GM12878 (cell line): Measurements from ENCODE around the gene LPIN1. TPM values are rescaled to one million over a fixed set of nuclear protein-coding genes. Genes with fewer than 3 reads are reported as not detected.

Experiments
- ATAC-seq: fragments of 200-7000 bp; cut with Tn5 transposase; 3 replicates; pipeline ENCODE4 v1.9.1; 2020; ENCODE audit warnings: mild to moderate bottlenecking, moderate library complexity
- BruUV-seq: library from RNA; stranded (reverse); fragments of 400-500 nt; replicated peaks from 2 replicates; lab custom pipeline; 2021; lab: Mats Ljungman, UMichigan
- CTCF ChIA-PET: fragments of 300-600 bp; sonication (Branson Sonifier 250); formaldehyde crosslinking; extraction: SDS; loops from one replicate; lab custom pipeline; 2021; ENCODE audit warnings: inconsistent platforms; lab: Yijun Ruan, JAX
- POLR2A ChIA-PET: fragments of 350-600 bp; formaldehyde crosslinking; extraction: SDS; loops from one replicate; lab custom pipeline; 2021; ENCODE audit warnings: inconsistent platforms; lab: Charles Lee
- RAD21 ChIA-PET: fragments of 300-600 bp; sonication (Branson Sonifier 250); formaldehyde crosslinking; loops from one replicate; lab custom pipeline; 2023; ENCODE audit warnings: antibody characterized with exemption; ENCODE audit not compliant: unreplicated experiment; lab: Charles Lee
- SMC1A ChIA-PET: fragments of 300-600 bp; sonication (Branson Sonifier 250); formaldehyde crosslinking; loops from one replicate; lab custom pipeline; 2023; ENCODE audit not compliant: unreplicated experiment, uncharacterized antibody; lab: Charles Lee
- DNase-seq: peaks from one replicate; pipeline ENCODE4 v3.0.0-alpha.2; 2011; ENCODE audit warnings: low read depth, low spot score
- FAIRE-seq: peaks from 3 replicates; lab custom pipeline; 2011; peaks lifted over from hg19 to GRCh38; lab: Jason Lieb, UNC
- H2AFZ ChIP-seq: 2 replicates; pipeline ENCODE4 v1.6.0; 2011; ENCODE audit warnings: low read depth, low read length, control low read depth; ENCODE audit not compliant: control insufficient read depth
- H3K27ac ChIP-seq: 2 replicates; pipeline ENCODE4 v1.5.1; 2011; ENCODE audit warnings: control low read depth; ENCODE audit not compliant: control insufficient read depth, insufficient read depth
- H3K27me3 ChIP-seq, 2 experiments: replicated peaks in 1 of 2; 2 replicates each; pipeline versions ENCODE4 v1.6.0 to v1.6.1; 2011; ENCODE audit warnings: low read length in 1 of 2; ENCODE audit not compliant: control insufficient read depth in 2 of 2, insufficient read depth in 2 of 2
- H3K36me3 ChIP-seq, 2 experiments: 2 replicates each; pipeline ENCODE4 v1.5.1; 2011; ENCODE audit warnings: low read length in 1 of 2; ENCODE audit not compliant: control insufficient read depth in 2 of 2, insufficient read depth in 2 of 2
- H3K4me1 ChIP-seq: 2 replicates; pipeline ENCODE4 v1.6.1; 2011; ENCODE audit warnings: mild to moderate bottlenecking, low read length, moderate library complexity, mixed read lengths; ENCODE audit not compliant: control insufficient read depth, insufficient read depth
- H3K4me2 ChIP-seq: 2 replicates; pipeline ENCODE4 v1.6.0; 2011; ENCODE audit warnings: control low read depth; ENCODE audit not compliant: control insufficient read depth, insufficient read depth
- H3K4me3 ChIP-seq: fragments of 200-600 bp; sonication (generic); 2 replicates; pipeline ENCODE4 v1.5.1; 2016
- H3K79me2 ChIP-seq: 2 replicates; pipeline ENCODE4 v1.6.0; 2011; ENCODE audit warnings: low read length; ENCODE audit not compliant: control insufficient read depth, insufficient read depth
- H3K9ac ChIP-seq: 2 replicates; pipeline ENCODE4 v1.8.0; 2011; ENCODE audit warnings: low read length, control low read depth, mixed read lengths; ENCODE audit not compliant: control insufficient read depth, insufficient read depth
- H3K9me3 ChIP-seq: replicated peaks from 3 replicates; pipeline ENCODE4 v1.5.1; 2011; ENCODE audit warnings: mild to moderate bottlenecking, low read length; ENCODE audit not compliant: control insufficient read depth, insufficient read depth
- H4K20me1 ChIP-seq: 2 replicates; pipeline ENCODE4 v1.6.0; 2011; ENCODE audit not compliant: control insufficient read depth, insufficient read depth
- RCOR1 ChIP-seq: conservative IDR thresholded peaks from 2 replicates; pipeline ENCODE4 v1.6.1; 2012; ENCODE audit warnings: low read depth, low read length, improper control_type of control experiment
- ZNF24 ChIP-seq: fragments of 450-650 bp; IDR thresholded peaks from 2 replicates; pipeline ENCODE4 v1.6.1; 2017; ENCODE audit warnings: antibody characterized with exemption, mild to moderate bottlenecking
- WGBS: methylation state at CpG from one replicate; pipeline ENCODE4 v1.1.6; 2016; ENCODE audit warnings: low lambda C conversion rate; ENCODE audit not compliant: insufficient replicate concordance, insufficient coverage; ENCODE audit errors: missing lambda C conversion rate; 5-methylcytosine and 5-hydroxymethylcytosine counted together
- in situ Hi-C: fragments of 300-500 bp; cut with MboI; formaldehyde crosslinking; loops from 9 replicates; pipeline ENCODE4 v1.14.3; 2018; ENCODE audit warnings: mixed read lengths
- intact Hi-C: fragments of 100-400 bp; cut with micrococcal nuclease; formaldehyde crosslinking; loops from one replicate; pipeline ENCODE4 v1.14.2; 2022; ENCODE audit not compliant: unreplicated experiment
- polyA plus RNA-seq, 11 experiments: library from polyadenylated mRNA; depleted of rRNA in 4 of 11; unstranded in 6 of 11; stranded (reverse) in 5 of 11; fragments of >200 nt; fragmentation: Nextera tagmentation in 4 of 11; fragmentation: Illumina TruSeq in 1 of 11; extraction: Ambion mirVana in 4 of 11; extraction: Trizol in 1 of 11; gene quantifications; 1 replicate in 1 of 11; 2 replicates in 10 of 11; pipeline versions ENCODE4 v1.2.1 to v1.2.3, GENCODE V29; 2011 to 2016; ENCODE audit warnings: inconsistent platforms in 2 of 11, missing spikeins in 2 of 11, low read depth in 1 of 11
- total RNA-seq, 4 experiments: library from RNA; depleted of rRNA in 3 of 4; stranded (reverse); fragments of >200 nt in 3 of 4; fragmentation: Illumina TruSeq in 1 of 4; extraction: Trizol in 1 of 4; gene quantifications; 2 replicates each; pipeline versions ENCODE4 v1.2.1 to v1.2.3, GENCODE V29; 2013 to 2021
- TF ChIP-seq, protein P1 (sequence below): IDR thresholded peaks from 2 replicates; pipeline ENCODE4 v1.6.1; 2012; ENCODE audit warnings: mild to moderate bottlenecking, low read depth, low read length

Gene LPIN1
- total and polyA plus RNA-seq, 10 of the 15 experiments (the other 5 are each of a cell fraction or from before 2014, with no cell fraction given): 18.8 to 82.5 (median 50.3) TPM

DNA sequence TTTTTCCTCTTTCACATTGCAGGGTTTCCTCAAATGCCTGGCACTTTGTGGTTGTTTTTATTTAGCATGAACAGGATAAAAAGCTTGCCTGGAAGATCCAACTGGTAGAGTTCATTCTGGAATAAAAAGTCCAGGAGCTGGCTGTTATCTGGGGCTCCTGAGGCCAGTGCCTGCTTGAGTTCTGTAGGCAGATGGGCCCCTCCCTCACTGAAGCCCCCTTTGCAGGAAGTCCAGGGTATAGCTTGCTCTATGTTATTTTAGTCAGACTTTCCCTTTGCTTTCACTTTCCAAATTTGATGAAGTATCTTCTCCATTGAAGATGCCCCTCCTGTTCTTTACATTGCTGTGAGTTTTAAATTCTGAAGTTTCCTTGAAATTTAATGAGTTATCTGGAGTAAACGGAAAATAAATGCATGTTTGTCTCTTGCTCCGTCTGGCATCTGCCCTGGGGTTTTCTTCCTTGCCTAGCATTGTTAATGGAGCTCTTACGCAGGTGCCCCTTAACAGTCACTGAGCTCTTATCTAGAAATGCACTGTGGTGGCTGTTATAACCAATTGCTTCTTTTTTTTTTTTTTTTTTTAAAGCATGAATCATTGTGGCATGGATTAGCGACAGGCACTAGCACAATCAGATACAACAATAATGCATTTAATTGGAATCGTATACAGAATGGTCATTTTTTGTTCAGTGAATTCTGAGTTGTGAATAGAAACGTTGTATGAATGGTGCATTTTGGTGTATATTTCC, 27.0 kb upstream of the LPIN1 start:
- Histone ChIP-seq H3K9me3 (no peaks in the 10 kb centered on the region), H2AFZ (no peak overlapping the region), H3K79me2 (no peaks in the 10 kb centered on the region), H3K4me2 (no peak overlapping the region), H3K9ac (no peak overlapping the region), H3K36me3 (no peaks in the 10 kb centered on the region), H3K27me3 (peaks cover 2 to 8% of the 10 kb centered on the region in 2 experiments; a peak in 2 of 4 replicates), H3K27ac (no peak overlapping the region), H3K4me1 (no peaks in the 10 kb centered on the region), H4K20me1 (no peaks in the 10 kb centered on the region), H3K4me3 (no peak overlapping the region)
- in situ Hi-C loops (no loop called here), intact Hi-C loops (no loop called here)
- no TSS peak for BruUV-seq
- RAD21 ChIA-PET: interaction anchor here (0.7 to 1.3 kb wide), 2 partner anchors 9 to 81 kb away, joined by 3 read pairs; no protein-coding TSS in a partner anchor
- ATAC-seq: no peak
- POLR2A ChIA-PET: interaction anchor here (0.6 to 1.0 kb wide), 3 partner anchors 25 to 57 kb away, joined by 3 to 4 read pairs (median 4); no protein-coding TSS in a partner anchor
- SMC1A ChIA-PET: interaction anchor here (0.7 to 2.2 kb wide), 12 partner anchors 9 to 63 kb away, joined by 3 to 6 read pairs (median 4); no protein-coding TSS in a partner anchor
- 18% methylated on average over 6 of the region's 6 CpGs for WGBS
- no peak for TF ChIP-seq RCOR1
- no peak for FAIRE-seq
- DNase-seq: no peak
- CTCF ChIA-PET: interaction anchor here (0.9 to 2.2 kb wide), 5 partner anchors 19 to 60 kb away, joined by 3 to 10 read pairs (median 8); no protein-coding TSS in a partner anchor

DNA sequence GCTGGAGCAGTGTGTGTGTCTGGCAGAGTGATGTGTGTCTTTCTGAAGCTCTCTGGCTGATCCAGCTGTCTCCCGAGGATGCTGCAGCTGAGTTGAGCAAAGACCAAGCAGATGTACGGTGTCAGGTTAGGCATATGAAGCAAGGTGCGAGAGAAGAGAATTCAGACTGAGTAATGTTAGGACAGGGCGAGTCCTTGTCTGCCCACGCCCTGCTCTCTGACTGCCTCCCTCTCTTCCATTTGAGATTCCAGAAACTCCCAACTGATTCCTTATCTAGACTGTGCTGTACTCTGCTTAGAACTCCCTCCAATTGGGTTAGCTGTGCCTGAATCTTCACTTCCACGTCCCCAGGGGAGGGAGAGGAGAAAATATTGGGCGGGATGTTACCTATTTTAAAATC, 25.7 kb upstream of the LPIN1 start:
- 30% methylated on average over 7 of the region's 7 CpGs for WGBS
- no peak for FAIRE-seq
- Histone ChIP-seq H2AFZ (no peak overlapping the region), H3K9ac (no peak overlapping the region), H3K9me3 (no peaks in the 10 kb centered on the region), H3K4me1 (no peaks in the 10 kb centered on the region), H3K79me2 (no peaks in the 10 kb centered on the region), H3K27me3 (peaks cover 2 to 12% of the 10 kb centered on the region in 2 experiments; a peak in 2 of 4 replicates), H3K4me2 (no peak overlapping the region), H3K4me3 (no peak overlapping the region), H4K20me1 (no peaks in the 10 kb centered on the region), H3K27ac (no peak overlapping the region), H3K36me3 (no peaks in the 10 kb centered on the region)
- RAD21 ChIA-PET: no interaction called here
- CTCF ChIA-PET: interaction anchor here (0.8 to 1.9 kb wide), 2 partner anchors 28 to 59 kb away, joined by 3 to 8 read pairs; no protein-coding TSS in a partner anchor
- no TSS peak for BruUV-seq
- POLR2A ChIA-PET: no interaction called here
- TF ChIP-seq, protein P1, sequence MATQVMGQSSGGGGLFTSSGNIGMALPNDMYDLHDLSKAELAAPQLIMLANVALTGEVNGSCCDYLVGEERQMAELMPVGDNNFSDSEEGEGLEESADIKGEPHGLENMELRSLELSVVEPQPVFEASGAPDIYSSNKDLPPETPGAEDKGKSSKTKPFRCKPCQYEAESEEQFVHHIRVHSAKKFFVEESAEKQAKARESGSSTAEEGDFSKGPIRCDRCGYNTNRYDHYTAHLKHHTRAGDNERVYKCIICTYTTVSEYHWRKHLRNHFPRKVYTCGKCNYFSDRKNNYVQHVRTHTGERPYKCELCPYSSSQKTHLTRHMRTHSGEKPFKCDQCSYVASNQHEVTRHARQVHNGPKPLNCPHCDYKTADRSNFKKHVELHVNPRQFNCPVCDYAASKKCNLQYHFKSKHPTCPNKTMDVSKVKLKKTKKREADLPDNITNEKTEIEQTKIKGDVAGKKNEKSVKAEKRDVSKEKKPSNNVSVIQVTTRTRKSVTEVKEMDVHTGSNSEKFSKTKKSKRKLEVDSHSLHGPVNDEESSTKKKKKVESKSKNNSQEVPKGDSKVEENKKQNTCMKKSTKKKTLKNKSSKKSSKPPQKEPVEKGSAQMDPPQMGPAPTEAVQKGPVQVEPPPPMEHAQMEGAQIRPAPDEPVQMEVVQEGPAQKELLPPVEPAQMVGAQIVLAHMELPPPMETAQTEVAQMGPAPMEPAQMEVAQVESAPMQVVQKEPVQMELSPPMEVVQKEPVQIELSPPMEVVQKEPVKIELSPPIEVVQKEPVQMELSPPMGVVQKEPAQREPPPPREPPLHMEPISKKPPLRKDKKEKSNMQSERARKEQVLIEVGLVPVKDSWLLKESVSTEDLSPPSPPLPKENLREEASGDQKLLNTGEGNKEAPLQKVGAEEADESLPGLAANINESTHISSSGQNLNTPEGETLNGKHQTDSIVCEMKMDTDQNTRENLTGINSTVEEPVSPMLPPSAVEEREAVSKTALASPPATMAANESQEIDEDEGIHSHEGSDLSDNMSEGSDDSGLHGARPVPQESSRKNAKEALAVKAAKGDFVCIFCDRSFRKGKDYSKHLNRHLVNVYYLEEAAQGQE: no peak
- TF ChIP-seq ZNF24: no peak
- intact Hi-C loops: no loop called here
- in situ Hi-C loops: no loop called here
- SMC1A ChIA-PET: no interaction called here
- ATAC-seq: no peak
- DNase-seq: no peak
